Activated B cell treated with CpG ODN at 0.5 μM for 24 hours (primary cell): ENCODE data around the gene RSPH1. TPM values are rescaled to one million over a fixed set of nuclear protein-coding genes. Genes with fewer than 3 reads are reported as not detected.
A peak's percentile ranks its signal among the peaks of the same experiment; 100 is the strongest.

Experiments used
- ATAC-seq: fragments of 200-7000 bp; cut with Tn5 transposase; one replicate; pipeline ENCODE4 v1.10.0; 2021; ENCODE audit warnings: low read depth, mild to moderate bottlenecking, moderate library complexity
- CTCF ChIA-PET: fragments of 350-600 bp; sonication (Branson Sonifier 250); formaldehyde crosslinking; loops from one replicate; lab custom pipeline; 2021; ENCODE audit warnings: antibody characterized with exemption; lab: Charles Lee
- POLR2A ChIA-PET: fragments of 350-600 bp; sonication (Branson Sonifier 250); formaldehyde crosslinking; loops from one replicate; lab custom pipeline; 2021; ENCODE audit warnings: antibody characterized with exemption; lab: Charles Lee
- DNase-seq: peaks from one replicate; pipeline ENCODE4 v3.0.0; 2022
- H3K27ac Mint-ChIP-seq: one replicate; pipeline ENCODE4 v1.8.0; 2020; ENCODE audit warnings: mixed read lengths
- H3K27me3 Mint-ChIP-seq: one replicate; pipeline ENCODE4 v1.8.0; 2021; ENCODE audit warnings: mixed read lengths
- H3K36me3 Mint-ChIP-seq: one replicate; pipeline ENCODE4 v1.8.0; 2021; ENCODE audit warnings: low read depth, mixed read lengths
- H3K4me1 Mint-ChIP-seq: one replicate; pipeline ENCODE4 v1.8.0; 2021; ENCODE audit warnings: mixed read lengths
- H3K4me3 Mint-ChIP-seq: one replicate; pipeline ENCODE4 v1.8.0; 2020; ENCODE audit warnings: mild to moderate bottlenecking, mixed read lengths
- H3K9me3 Mint-ChIP-seq: one replicate; pipeline ENCODE4 v1.8.0; 2020; ENCODE audit warnings: mixed read lengths
- intact Hi-C: fragments of 100-400 bp; cut with micrococcal nuclease; formaldehyde crosslinking; loops from one replicate; pipeline ENCODE4 v1.15.1; 2024
- total RNA-seq: library from RNA; stranded (reverse); gene quantifications from 2 replicates; pipeline ENCODE4 v1.2.3, GENCODE V29; 2022
- TF ChIP-seq, protein P1 (sequence below): fragments of 200-600 bp; IDR thresholded peaks from one replicate; pipeline ENCODE4 v1.8.0; 2022; ENCODE audit warnings: antibody characterized with exemption, mild to moderate bottlenecking

Gene RSPH1
- total RNA-seq, 1 donor from 2014 or later = 0.38 TPM

DNA sequence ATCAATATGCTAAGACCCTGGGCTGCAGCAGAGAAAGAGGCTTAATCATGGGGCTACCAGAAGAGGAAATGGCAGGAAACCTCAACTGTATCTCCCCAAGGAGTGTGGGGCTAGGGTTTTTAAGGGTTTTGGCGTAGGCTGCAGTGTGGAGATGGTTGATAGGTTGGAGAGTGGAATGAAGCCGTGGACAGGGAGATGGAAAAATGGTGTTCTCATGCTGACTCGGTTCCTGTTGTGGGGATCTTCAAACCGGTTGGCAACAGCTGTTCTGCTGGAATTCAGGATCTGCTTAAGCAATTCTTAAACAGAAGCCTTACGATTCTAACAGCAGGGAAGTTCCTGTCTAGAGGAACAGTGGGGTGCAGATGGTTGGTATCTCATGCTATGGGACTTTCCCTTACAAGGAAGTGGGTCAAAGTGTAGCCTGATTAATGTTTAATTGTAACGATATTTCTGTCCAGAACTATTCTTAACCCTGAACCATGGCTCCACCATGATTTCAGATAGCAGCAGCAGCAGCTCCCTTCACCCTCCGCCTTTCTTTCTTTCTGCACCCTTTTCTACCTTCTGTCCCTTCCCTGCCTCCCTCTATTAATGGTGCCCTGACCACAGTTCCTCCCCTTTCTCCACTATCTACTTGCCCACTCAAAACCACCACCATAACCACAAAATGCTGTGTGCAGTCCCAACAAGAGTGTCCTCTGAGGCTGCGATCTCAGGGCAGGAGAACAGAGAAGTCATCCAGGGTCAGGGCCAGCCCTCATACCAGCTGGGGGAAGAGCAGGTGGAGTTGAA lies 30.8 kb downstream of the RSPH1 start:
- Mint-ChIP-seq H3K36me3 (no peaks in the 10 kb centered on the region), H3K4me3 (peak overlapping the region; percentile 75), H3K27ac (peak overlapping the region; percentile 87), H3K4me1 (peaks cover 88% of the 10 kb centered on the region), H3K27me3 (peaks cover 3% of the 10 kb centered on the region), H3K9me3 (no peaks in the 10 kb centered on the region)
- DNase-seq = peak; percentile 34
- CTCF ChIA-PET = interaction anchor here (5.0 kb wide), 1 partner anchor 71 kb away, joined by 38 read pairs; no protein-coding TSS in a partner anchor
- POLR2A ChIA-PET = interaction anchor here (0.5 to 1.5 kb wide), 4 partner anchors 9 to 537 kb away, joined by 4 to 6 read pairs (median 5); partner anchors contain the start of gene RSPH1
- intact Hi-C loops = loop anchor here (1.0 to 10.0 kb wide), 7 partner anchors 9 to 460 kb away; no protein-coding TSS in a partner anchor
- TF ChIP-seq, protein P1, sequence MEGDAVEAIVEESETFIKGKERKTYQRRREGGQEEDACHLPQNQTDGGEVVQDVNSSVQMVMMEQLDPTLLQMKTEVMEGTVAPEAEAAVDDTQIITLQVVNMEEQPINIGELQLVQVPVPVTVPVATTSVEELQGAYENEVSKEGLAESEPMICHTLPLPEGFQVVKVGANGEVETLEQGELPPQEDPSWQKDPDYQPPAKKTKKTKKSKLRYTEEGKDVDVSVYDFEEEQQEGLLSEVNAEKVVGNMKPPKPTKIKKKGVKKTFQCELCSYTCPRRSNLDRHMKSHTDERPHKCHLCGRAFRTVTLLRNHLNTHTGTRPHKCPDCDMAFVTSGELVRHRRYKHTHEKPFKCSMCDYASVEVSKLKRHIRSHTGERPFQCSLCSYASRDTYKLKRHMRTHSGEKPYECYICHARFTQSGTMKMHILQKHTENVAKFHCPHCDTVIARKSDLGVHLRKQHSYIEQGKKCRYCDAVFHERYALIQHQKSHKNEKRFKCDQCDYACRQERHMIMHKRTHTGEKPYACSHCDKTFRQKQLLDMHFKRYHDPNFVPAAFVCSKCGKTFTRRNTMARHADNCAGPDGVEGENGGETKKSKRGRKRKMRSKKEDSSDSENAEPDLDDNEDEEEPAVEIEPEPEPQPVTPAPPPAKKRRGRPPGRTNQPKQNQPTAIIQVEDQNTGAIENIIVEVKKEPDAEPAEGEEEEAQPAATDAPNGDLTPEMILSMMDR = no peak
- ATAC-seq = peak; percentile 32

DNA sequence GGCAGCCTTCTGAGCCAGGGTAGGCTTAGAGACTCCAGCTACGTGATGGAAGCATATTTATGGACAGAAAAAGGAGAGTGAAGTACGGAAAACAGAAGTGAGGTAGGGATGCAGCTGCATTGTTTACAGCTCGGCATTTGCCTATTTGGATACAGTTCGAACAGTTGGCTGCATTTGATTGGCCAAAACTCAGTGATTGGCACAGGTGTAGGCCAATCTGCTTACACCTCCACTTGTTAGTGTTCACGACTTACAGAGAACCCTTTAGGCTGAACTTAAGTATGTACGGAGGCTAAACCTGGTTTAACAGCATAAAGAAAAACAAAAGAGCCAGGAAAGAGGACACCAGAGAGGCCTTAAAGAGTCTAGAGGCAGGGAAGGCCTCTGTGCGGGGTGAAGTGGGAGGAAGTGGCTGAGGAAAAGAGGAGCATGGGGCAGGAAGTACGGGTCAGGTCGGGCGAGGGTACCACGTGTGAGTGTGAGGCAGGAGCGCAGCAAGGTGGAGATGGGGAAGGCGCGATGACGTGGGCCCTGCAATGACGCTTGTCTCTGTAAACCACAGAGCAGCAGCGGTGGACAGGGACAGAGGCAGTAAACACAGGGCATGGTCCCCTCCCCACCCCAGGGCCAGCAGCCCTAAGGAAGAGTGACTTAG lies 32.0 kb downstream of the RSPH1 start:
- intact Hi-C loops = loop anchor here (5.0 to 10.0 kb wide), 2 partner anchors 402 to 459 kb away; no protein-coding TSS in a partner anchor
- H3K4me1 Mint-ChIP-seq = peaks cover 90% of the 10 kb centered on the region
- H3K27ac Mint-ChIP-seq = peak overlapping the region; percentile 87
- ATAC-seq (no peak), DNase-seq (peak; percentile 26)
- TF ChIP-seq, protein P1 = no peak
- ChIA-PET CTCF (interaction anchor here (0.7 kb wide), 1 partner anchor 153 kb away, joined by 5 read pairs; no protein-coding TSS in a partner anchor), POLR2A (interaction anchor here (0.7 to 0.8 kb wide), 2 partner anchors 101 to 127 kb away, joined by 3 to 10 read pairs; no protein-coding TSS in a partner anchor)
- H3K9me3 Mint-ChIP-seq = no peaks in the 10 kb centered on the region
- peak overlapping the region; percentile 5 for H3K4me3 Mint-ChIP-seq
- no peaks in the 10 kb centered on the region for H3K36me3 Mint-ChIP-seq
- H3K27me3 Mint-ChIP-seq = peaks cover 3% of the 10 kb centered on the region

DNA sequence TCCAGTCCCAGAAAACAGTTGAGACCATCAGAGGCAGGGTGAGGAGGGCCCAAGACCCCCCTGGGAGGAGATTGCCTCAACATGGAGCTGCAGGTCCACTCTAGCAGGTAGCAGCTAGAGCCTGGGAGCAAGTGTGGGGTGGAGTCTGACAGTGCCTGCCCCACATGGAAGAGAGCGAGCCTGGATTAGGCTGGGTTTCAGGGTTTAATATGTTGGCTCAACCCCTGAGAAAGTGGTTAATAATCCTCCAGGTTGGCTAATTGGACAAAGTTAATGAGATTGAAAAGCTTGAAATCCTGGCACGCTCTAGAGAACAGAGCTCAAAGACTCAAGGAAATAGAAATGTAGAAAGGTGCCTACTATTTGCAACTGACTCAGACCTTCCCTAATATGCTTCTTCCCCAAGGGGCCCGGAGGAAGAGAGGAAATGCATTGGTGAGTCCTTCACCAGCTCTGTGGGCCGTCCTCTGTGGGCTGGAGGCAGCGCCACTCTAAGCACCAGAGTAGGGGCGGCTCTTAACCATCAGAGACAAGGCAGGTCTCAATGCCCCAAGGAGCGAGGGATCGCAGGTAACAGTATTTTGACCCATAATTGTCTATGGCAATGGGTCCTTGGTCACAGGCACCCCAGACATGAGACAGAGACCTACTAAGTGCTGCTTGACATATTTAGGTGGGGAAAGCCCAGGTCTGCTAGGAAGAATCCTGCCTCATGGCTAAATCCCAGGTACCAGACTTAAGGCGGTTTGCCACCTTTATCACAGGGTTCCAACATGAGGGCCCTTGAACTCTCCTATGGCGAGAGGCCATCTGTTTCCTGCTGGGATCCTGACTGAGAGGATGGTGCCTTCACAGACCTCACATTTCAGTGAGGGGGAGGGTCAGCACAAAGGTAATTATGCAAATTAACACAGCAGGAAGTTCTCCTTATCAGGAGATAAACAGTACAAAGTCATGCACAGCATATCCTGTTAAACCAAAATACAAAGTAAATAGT lies 33.8 kb downstream of the RSPH1 start:
- ChIA-PET CTCF (interaction anchor here (3.5 kb wide), 1 partner anchor 74 kb away, joined by 16 read pairs; no protein-coding TSS in a partner anchor), POLR2A (interaction anchor here (0.7 to 2.1 kb wide), 6 partner anchors 52 to 229 kb away, joined by 3 to 5 read pairs (median 4); no protein-coding TSS in a partner anchor)
- intact Hi-C loops = loop anchor here (2.0 to 10.0 kb wide), 4 partner anchors 13 to 457 kb away; no protein-coding TSS in a partner anchor
- TF ChIP-seq, protein P1 = no peak
- no peaks in the 10 kb centered on the region for H3K9me3 Mint-ChIP-seq
- peak overlapping the region; percentile 44 for H3K4me3 Mint-ChIP-seq
- DNase-seq (peak; percentile 30), ATAC-seq (peak; percentile 17)
- no peaks in the 10 kb centered on the region for H3K27me3 Mint-ChIP-seq
- peaks cover 78% of the 10 kb centered on the region for H3K4me1 Mint-ChIP-seq
- no peaks in the 10 kb centered on the region for H3K36me3 Mint-ChIP-seq
- H3K27ac Mint-ChIP-seq = peak overlapping the region; percentile 98

DNA sequence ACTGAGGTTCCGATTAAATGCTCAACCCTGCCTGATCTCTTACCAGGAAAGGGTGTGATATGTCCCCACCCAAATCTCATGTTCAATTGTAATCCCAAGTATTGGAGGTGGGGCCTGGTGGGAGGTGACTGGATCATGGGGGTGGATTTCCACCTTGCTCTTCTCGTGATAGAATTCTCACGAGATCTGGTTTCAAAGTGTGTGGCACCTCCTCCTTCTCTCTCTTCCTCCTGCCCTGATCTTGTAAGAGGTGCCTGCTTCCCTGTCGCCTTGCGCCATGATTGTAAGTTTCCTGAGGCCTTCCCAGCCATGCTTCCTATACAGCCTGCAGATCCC lies 34.9 kb downstream of the RSPH1 start:
- TF ChIP-seq, protein P1 = no peak
- intact Hi-C loops = loop anchor here (2.0 to 10.0 kb wide), 4 partner anchors 14 to 456 kb away; no protein-coding TSS in a partner anchor
- DNase-seq = no peak
- no peak for ATAC-seq
- Mint-ChIP-seq H3K27ac (peak overlapping the region; percentile 98), H3K36me3 (no peaks in the 10 kb centered on the region), H3K27me3 (no peaks in the 10 kb centered on the region), H3K4me3 (peak overlapping the region; percentile 78), H3K9me3 (no peaks in the 10 kb centered on the region), H3K4me1 (peaks cover 70% of the 10 kb centered on the region)
- CTCF ChIA-PET = interaction anchor here (3.5 kb wide), 1 partner anchor 75 kb away, joined by 16 read pairs; no protein-coding TSS in a partner anchor
- POLR2A ChIA-PET = interaction anchor here (0.9 to 2.1 kb wide), 3 partner anchors 53 to 63 kb away, joined by 3 to 5 read pairs (median 5); no protein-coding TSS in a partner anchor
